Common myeloid progenitor, CD34-positive (primary cell): Measurements from ENCODE around the gene CDKN2A.

Source experiments
- CTCF ChIA-PET: fragments of 350-600 bp; sonication (Branson Sonifier 250); formaldehyde crosslinking; loops from one replicate; lab custom pipeline; 2021; ENCODE audit warnings: antibody characterized with exemption; lab: Charles Lee
- POLR2A ChIA-PET: fragments of 350-600 bp; sonication (Branson Sonifier 250); formaldehyde crosslinking; loops from one replicate; lab custom pipeline; 2021; ENCODE audit warnings: antibody characterized with exemption; lab: Charles Lee
- DNase-seq, 3 donors: peaks; one replicate each; pipeline versions ENCODE4 v3.0.0 to v3.0.0-alpha.2; 2013
- H3K27ac ChIP-seq, 2 experiments: 1 replicate in 1 of 2; 2 replicates in 1 of 2; pipeline ENCODE4 v1.7.0; 2013; ENCODE audit warnings: inconsistent platforms in 2 of 2, low read length in 2 of 2, mild to moderate bottlenecking in 2 of 2, low read depth in 1 of 2, moderate library complexity in 1 of 2; ENCODE audit not compliant: severe bottlenecking in 2 of 2, insufficient read depth in 1 of 2, poor library complexity in 1 of 2
- H3K27me3 ChIP-seq, 5 experiments: replicated peaks in 2 of 5; 1 replicate in 3 of 5; 2 replicates in 2 of 5; pipeline versions ENCODE4 v1.6.1 to v1.7.0; 2013; ENCODE audit warnings: low read length in 4 of 5, mild to moderate bottlenecking in 2 of 5, moderate library complexity in 2 of 5, inconsistent platforms in 1 of 5; ENCODE audit not compliant: insufficient read depth in 5 of 5, control insufficient read depth in 4 of 5
- H3K36me3 ChIP-seq, 4 experiments: 1 replicate in 2 of 4; 2 replicates in 2 of 4; pipeline versions ENCODE4 v1.6.1 to v1.7.0; 2013; ENCODE audit warnings: low read length in 3 of 4, control low read depth in 1 of 4, mild to moderate bottlenecking in 1 of 4; ENCODE audit not compliant: control insufficient read depth in 4 of 4, insufficient read depth in 4 of 4
- H3K4me1 ChIP-seq, 4 experiments: 1 replicate in 3 of 4; 2 replicates in 1 of 4; pipeline versions ENCODE4 v1.6.1 to v1.7.1; 2013; ENCODE audit warnings: low read length in 3 of 4, mild to moderate bottlenecking in 3 of 4, control low read depth in 1 of 4, inconsistent platforms in 1 of 4, moderate library complexity in 1 of 4; ENCODE audit not compliant: control insufficient read depth in 4 of 4, insufficient read depth in 4 of 4; ENCODE audit errors: control extremely low read depth in 1 of 4
- H3K4me3 ChIP-seq, 7 experiments: 1 replicate in 4 of 7; 2 replicates in 3 of 7; pipeline versions ENCODE4 v1.5.1 to v1.7.0; 2013; ENCODE audit warnings: mild to moderate bottlenecking in 7 of 7, low read length in 6 of 7, moderate library complexity in 6 of 7, inconsistent platforms in 2 of 7, low read depth in 2 of 7, control low read depth in 1 of 7; ENCODE audit not compliant: insufficient read depth in 4 of 7, control insufficient read depth in 1 of 7; ENCODE audit errors: extremely low read depth in 1 of 7
- H3K9me3 ChIP-seq, 5 experiments: 1 replicate in 4 of 5; 2 replicates in 1 of 5; pipeline versions ENCODE4 v1.6.1 to v1.7.1; 2013; ENCODE audit warnings: low read length in 4 of 5, mild to moderate bottlenecking in 2 of 5, inconsistent platforms in 1 of 5, low read depth in 1 of 5, moderate library complexity in 1 of 5; ENCODE audit not compliant: control insufficient read depth in 4 of 5, insufficient read depth in 2 of 5; ENCODE audit errors: control extremely low read depth in 1 of 5
- WGBS: methylation state at CpG from one replicate; pipeline ENCODE4 v1.1.5; 2013; ENCODE audit not compliant: insufficient coverage; 5-methylcytosine and 5-hydroxymethylcytosine counted together

Gene CDKN2A

DNA sequence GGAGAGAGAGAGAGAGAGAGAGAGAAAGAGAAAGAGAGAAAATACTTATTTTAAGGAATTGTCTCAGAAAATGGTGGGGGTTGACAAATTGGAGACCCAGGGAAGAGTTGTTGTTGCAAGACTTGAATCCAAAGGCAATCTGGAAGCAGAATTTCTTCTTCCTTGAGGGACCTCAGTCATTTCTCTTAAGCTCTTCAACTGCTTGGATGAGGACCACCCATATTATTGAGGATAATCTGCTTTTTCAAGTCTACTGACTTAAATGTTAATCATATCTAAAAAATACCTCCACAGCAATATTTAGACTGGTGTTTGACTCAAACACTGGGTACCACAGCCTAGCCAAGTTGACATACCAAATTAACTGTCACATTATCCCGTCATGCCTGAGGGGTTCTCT, 3.3 kb upstream of the CDKN2A start:
- no peak overlapping the region for H3K27ac ChIP-seq
- peaks cover 20 to 88% (median 59%) of the 10 kb centered on the region in 5 experiments for H3K27me3 ChIP-seq
- CTCF ChIA-PET: interaction anchor here (1.3 to 2.9 kb wide), 2 partner anchors 11 to 14 kb away, joined by 3 to 15 read pairs; partner anchors contain the start of gene CDKN2B
- H3K36me3 ChIP-seq: no peaks in the 10 kb centered on the region
- no peak overlapping the region for H3K4me3 ChIP-seq
- H3K4me1 ChIP-seq: peaks cover 0 to 20% (median 19%) of the 10 kb centered on the region in 4 experiments
- no peak for DNase-seq
- POLR2A ChIA-PET: no interaction called here
- no peaks in the 10 kb centered on the region for H3K9me3 ChIP-seq
- WGBS: 80% methylated on average over 1 of the region's 1 CpG

DNA sequence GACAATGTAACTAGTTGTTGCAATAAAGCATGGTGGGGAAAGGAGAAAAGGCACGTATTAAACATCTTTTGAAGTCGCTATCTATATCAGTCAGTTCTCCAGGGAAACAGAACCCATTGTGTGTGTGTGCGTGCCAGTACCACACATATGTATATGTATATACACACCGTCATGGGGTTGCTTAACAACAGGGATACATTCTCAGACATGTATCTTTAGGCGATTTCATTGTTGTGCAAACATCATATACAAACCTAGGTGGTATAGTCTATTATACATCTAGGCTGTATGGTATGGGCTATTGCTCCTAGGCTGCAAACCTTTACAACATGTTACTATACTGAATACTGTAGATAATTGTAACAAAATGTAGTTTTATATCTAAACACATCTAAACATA, 2.7 kb upstream of the CDKN2A start:
- ChIA-PET CTCF (interaction anchor here (1.3 to 2.9 kb wide), 2 partner anchors 11 to 14 kb away, joined by 3 to 15 read pairs; partner anchors contain the start of gene CDKN2B), POLR2A (no interaction called here)
- no peak for DNase-seq
- Histone ChIP-seq H3K4me1 (peaks cover 0 to 20% (median 19%) of the 10 kb centered on the region in 4 experiments), H3K4me3 (no peak overlapping the region), H3K36me3 (no peaks in the 10 kb centered on the region), H3K9me3 (no peaks in the 10 kb centered on the region), H3K27me3 (peaks cover 23 to 86% (median 56%) of the 10 kb centered on the region in 5 experiments), H3K27ac (no peak overlapping the region)
- WGBS: no CpG with 5 or more reads among the region's 5 CpGs

DNA sequence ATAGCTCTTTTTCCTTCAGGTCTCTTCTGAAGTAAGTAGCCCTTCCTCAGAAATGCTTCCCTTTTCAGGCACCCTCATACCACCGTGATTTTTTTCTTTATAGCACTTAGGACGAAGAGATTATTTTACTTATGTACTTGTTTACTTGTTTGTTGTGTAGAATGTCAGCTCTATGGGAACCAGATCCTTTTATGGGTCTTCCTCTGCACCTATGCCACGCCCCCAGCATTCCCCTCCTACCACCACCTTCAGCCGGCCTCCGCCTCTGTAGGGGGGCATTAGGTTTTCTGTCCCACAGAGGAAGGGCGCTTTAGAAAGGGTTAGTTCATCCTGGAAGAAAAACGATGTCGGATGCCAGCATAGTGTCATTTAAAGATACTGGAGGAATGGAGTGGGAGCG, 2.2 kb upstream of the CDKN2A start:
- POLR2A ChIA-PET: no interaction called here
- H3K9me3 ChIP-seq: no peaks in the 10 kb centered on the region
- no peak overlapping the region for H3K4me3 ChIP-seq
- H3K4me1 ChIP-seq: peaks cover 0 to 20% (median 19%) of the 10 kb centered on the region in 4 experiments
- no peak overlapping the region for H3K27ac ChIP-seq
- H3K27me3 ChIP-seq: peaks cover 26 to 86% (median 58%) of the 10 kb centered on the region in 5 experiments
- H3K36me3 ChIP-seq: no peaks in the 10 kb centered on the region
- WGBS: 6% methylated on average over 3 of the region's 9 CpGs
- DNase-seq: no peak
- CTCF ChIA-PET: interaction anchor here (2.9 kb wide), 1 partner anchor 12 kb away, joined by 15 read pairs; the partner anchor contains the start of gene CDKN2B

DNA sequence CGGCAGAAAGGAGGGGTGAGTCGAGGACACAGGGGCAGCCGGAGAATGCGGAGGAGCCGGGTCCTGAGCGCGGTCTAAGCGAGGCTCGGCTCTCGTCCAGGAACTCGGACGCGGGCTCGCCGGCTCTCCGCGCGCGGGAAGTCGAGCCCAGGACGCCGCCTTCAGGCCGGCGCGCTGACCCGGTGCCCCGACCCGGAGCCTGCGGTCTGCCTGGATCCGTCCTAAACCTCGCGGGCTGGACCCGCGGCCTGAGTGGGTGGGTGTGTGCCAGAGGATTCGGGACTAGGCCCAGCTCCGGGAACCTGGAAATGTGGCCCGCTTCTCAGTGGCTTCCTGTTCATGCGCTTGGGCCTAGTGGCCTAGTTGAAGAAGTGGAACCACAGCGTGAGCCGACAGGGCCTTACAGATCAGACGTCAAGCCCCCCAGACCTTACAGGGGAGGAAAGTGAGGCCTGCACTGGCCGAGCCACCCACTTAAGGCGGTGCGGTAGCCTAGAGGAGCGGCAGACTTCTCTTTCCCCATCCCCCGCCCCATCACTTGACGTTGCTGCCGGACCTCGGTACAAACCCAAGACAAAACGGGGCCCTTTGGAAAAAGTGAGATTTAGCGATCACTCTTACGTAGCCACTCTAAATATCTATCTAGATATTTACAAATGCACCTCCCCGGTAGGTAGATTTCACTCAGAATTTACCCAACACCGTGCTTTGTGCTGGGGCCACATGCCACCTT, 1.6 kb upstream of the CDKN2A start:
- H3K9me3 ChIP-seq: no peaks in the 10 kb centered on the region
- peak in 2 of 3 donors; percentile 46 to 51 for DNase-seq
- no peaks in the 10 kb centered on the region for H3K36me3 ChIP-seq
- peaks cover 0 to 20% (median 19%) of the 10 kb centered on the region in 4 experiments for H3K4me1 ChIP-seq
- ChIA-PET POLR2A (no interaction called here), CTCF (interaction anchor here (1.8 to 2.9 kb wide), 2 partner anchors 12 to 182 kb away, joined by 4 to 15 read pairs; partner anchors contain the start of gene CDKN2B)
- 3% methylated on average over 47 of the region's 54 CpGs for WGBS
- peak overlapping the region; percentile 57 to 91 (median 80) for H3K4me3 ChIP-seq
- peaks cover 25 to 86% (median 57%) of the 10 kb centered on the region in 5 experiments for H3K27me3 ChIP-seq
- no peak overlapping the region for H3K27ac ChIP-seq

DNA sequence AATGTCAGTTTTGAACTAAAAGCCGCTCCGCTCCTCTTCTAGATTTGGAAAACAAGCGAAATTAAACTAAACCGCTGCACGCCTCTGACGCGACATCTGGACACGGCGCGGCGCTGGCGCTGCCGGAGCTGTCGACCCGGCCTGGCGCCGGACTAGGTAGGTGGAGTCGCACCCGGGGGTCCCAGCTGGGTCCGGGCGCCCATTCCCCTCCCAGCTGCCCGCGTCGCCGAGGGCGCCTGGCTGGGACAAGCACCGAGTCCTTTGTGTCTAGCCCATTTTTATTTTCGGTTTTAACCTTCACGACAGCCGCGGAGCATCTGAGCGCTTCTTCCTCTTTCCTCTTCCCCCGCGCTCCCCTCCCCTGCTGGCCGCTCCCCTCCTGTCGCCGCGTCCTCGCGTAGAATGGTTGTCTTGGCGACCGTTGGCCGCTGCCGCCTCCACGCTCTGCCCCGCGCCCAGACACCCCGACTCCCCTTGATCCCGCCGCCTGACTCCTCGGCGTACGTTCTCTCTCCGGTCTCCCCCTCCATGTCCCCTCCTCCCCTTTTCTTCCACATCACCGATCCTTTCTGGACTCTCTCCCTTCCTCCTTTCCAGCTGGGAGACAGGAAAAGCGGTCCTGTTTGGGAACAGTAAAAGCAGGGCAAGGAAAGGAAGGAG, 944 bp upstream of the CDKN2A start:
- H3K4me1 ChIP-seq: peaks cover 0 to 20% (median 19%) of the 10 kb centered on the region in 4 experiments
- under 1% methylated on average over 54 of the region's 56 CpGs for WGBS
- no peaks in the 10 kb centered on the region for H3K36me3 ChIP-seq
- ChIA-PET POLR2A (no interaction called here), CTCF (interaction anchor here (1.5 to 1.8 kb wide), 2 partner anchors 124 to 181 kb away, joined by 3 to 4 read pairs; no protein-coding TSS in a partner anchor)
- peaks cover 0 to 1% (median 0%) of the 10 kb centered on the region in 5 experiments for H3K9me3 ChIP-seq
- H3K27me3 ChIP-seq: peaks cover 25 to 86% (median 56%) of the 10 kb centered on the region in 5 experiments
- peak overlapping the region; percentile 57 to 91 (median 80) for H3K4me3 ChIP-seq
- no peak overlapping the region for H3K27ac ChIP-seq
- peak; percentile 85 to 95 (median 94) for DNase-seq

DNA sequence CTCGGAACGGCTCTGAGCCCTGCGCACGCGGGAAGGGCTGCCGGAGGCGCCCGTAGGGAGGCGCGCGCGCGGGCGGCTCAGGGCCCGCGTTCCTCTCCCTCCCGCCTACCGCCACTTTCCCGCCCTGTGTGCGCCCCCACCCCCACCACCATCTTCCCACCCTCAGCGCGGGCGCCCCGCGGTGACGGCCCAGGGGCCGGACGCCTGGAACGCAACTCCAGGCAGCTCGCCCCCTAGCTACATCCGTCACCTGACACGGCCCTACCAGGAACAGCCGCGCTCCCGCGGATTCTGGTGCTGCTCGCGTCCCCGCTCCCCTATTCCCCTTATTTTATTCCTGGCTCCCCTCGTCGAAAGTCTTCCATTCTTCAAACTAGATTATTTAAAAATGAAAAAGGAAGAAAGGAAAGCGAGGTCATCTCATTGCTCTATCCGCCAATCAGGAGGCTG, 389 bp upstream of the CDKN2A start, which contains the start of gene CDKN2B-AS1:
TSS of gene CDKN2B-AS1 (plus strand) at position 236 of the 450 bp plus-strand sequence.
- H3K27me3 ChIP-seq: peaks cover 27 to 86% (median 59%) of the 10 kb centered on the region in 5 experiments
- ChIA-PET POLR2A (no interaction called here), CTCF (interaction anchor here (0.9 to 3.1 kb wide), 4 partner anchors 25 to 180 kb away, joined by 3 to 10 read pairs (median 4); no protein-coding TSS in a partner anchor)
- no peak within 1 kb of the TSS for H3K27ac ChIP-seq
- peaks cover 0 to 20% (median 19%) of the 10 kb centered on the region in 4 experiments for H3K4me1 ChIP-seq
- no peak for DNase-seq
- WGBS: 0% methylated on average over 3 of the region's 43 CpGs
- H3K9me3 ChIP-seq: peaks cover 0 to 5% (median 4%) of the 10 kb centered on the region in 5 experiments
- peak within 1 kb of the TSS; percentile 57 to 91 (median 80) for H3K4me3 ChIP-seq
- no peaks in the 10 kb centered on the region for H3K36me3 ChIP-seq
